RWPE2 (cell line): ENCODE data around the gene PSEN1.
"Not testable (repeated sequence)": the region's sequence is repeated elsewhere in the genome, so short reads cannot be mapped to it uniquely, and the experiment has no call there.

Experiments
- ATAC-seq: fragments of 200-7000 bp; cut with Tn5 transposase; 3 replicates; pipeline ENCODE4 v1.9.1; 2021; ENCODE audit warnings: low read depth
- DNase-seq: peaks from one replicate; pipeline ENCODE4 v3.0.0-alpha.2; 2020; ENCODE audit warnings: low spot score
- H3K27ac ChIP-seq: fragments of 450-650 bp; 2 replicates; pipeline ENCODE4 v1.5.1; 2017; ENCODE audit warnings: mild to moderate bottlenecking; ENCODE audit not compliant: poor library complexity, severe bottlenecking
- H3K27me3 ChIP-seq: fragments of 250-450 bp; sonication (Bioruptor Pico); 2 replicates; pipeline ENCODE4 v1.5.1; 2021; ENCODE audit warnings: mild to moderate bottlenecking, moderate library complexity; ENCODE audit not compliant: insufficient read depth, poor library complexity, severe bottlenecking
- H3K36me3 ChIP-seq: fragments of 250-450 bp; sonication (Bioruptor Pico); 2 replicates; pipeline ENCODE4 v1.5.1; 2020; ENCODE audit warnings: low read depth, mild to moderate bottlenecking, moderate library complexity
- H3K4me1 ChIP-seq: fragments of 250-450 bp; sonication (Bioruptor Pico); 2 replicates; pipeline ENCODE4 v1.5.1; 2021; ENCODE audit warnings: mild to moderate bottlenecking, moderate library complexity; ENCODE audit not compliant: insufficient read depth, poor library complexity, severe bottlenecking
- H3K4me3 ChIP-seq: fragments of 250-450 bp; sonication (Bioruptor Pico); 2 replicates; pipeline ENCODE4 v1.5.1; 2021; ENCODE audit warnings: mild to moderate bottlenecking, moderate library complexity; ENCODE audit not compliant: severe bottlenecking
- H3K9me3 ChIP-seq: fragments of 250-450 bp; sonication (Bioruptor Pico); 2 replicates; pipeline ENCODE4 v1.5.1; 2021; ENCODE audit warnings: mild to moderate bottlenecking, moderate library complexity; ENCODE audit not compliant: severe bottlenecking
- CTCF ChIP-seq: fragments of 450-650 bp; IDR thresholded peaks from one replicate; pipeline ENCODE4 v1.5.1; 2017; ENCODE audit warnings: mild to moderate bottlenecking, moderate library complexity; ENCODE audit not compliant: poor library complexity, severe bottlenecking

The PSEN1 gene

DNA sequence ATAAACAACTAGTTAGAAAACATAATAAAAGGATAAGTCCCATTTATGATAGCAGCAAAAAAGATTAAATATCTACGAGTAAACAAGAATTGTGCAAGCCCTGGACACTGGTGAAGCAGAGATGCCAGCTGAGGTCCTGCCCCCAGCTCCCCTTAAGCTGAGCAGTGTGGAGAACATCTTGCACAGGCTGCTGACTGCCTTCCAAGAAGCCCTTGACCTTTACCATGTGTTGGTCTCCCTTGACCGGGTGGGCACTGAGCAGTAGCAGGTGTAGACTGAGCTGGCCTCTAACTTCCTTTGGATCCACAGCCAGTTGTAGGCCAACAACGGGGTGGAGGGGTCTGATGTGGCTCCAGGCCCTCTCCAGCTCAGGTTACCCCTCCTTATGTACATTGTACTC lies 53.3 kb downstream of the PSEN1 start:
- Histone ChIP-seq H3K9me3 (no peaks in the 10 kb centered on the region), H3K4me1 (peaks cover 4% of the 10 kb centered on the region), H3K4me3 (no peak overlapping the region), H3K36me3 (peaks cover 81% of the 10 kb centered on the region), H3K27ac (no peak overlapping the region), H3K27me3 (no peaks in the 10 kb centered on the region)
- ATAC-seq (no peak), DNase-seq (no peak)
- no peak for TF ChIP-seq CTCF

- Histone ChIP-seq H3K4me1 (peaks cover 4% of the 10 kb centered on the region), H3K27me3 (no peaks in the 10 kb centered on the region), H3K4me3 (no peak overlapping the region), H3K36me3 (peaks cover 86% of the 10 kb centered on the region), H3K27ac (no peak overlapping the region), H3K9me3 (no peaks in the 10 kb centered on the region)
- ATAC-seq (no peak), DNase-seq (no peak)
- TF ChIP-seq CTCF: no peak
Observed at GRCh38 chr14:73191441-73191840, 55.1 kb downstream of the PSEN1 start.

- not testable (repeated sequence) for H3K4me3 ChIP-seq, H3K9me3 ChIP-seq, ATAC-seq, H3K27ac ChIP-seq, DNase-seq, H3K27me3 ChIP-seq, H3K4me1 ChIP-seq
- H3K36me3 ChIP-seq: peaks cover 78% of the 10 kb centered on the region
Observed at GRCh38 chr14:73194306-73194705, 58.0 kb downstream of the PSEN1 start.

GRCh38 chr14:73198253-73198652 lies 61.9 kb downstream of the PSEN1 start:
- Histone ChIP-seq H3K4me1 (no peaks in the 10 kb centered on the region), H3K27me3 (no peaks in the 10 kb centered on the region), H3K4me3 (no peak overlapping the region), H3K9me3 (no peaks in the 10 kb centered on the region), H3K36me3 (peaks cover 81% of the 10 kb centered on the region), H3K27ac (no peak overlapping the region)
- ATAC-seq: no peak
- DNase-seq: no peak
- TF ChIP-seq CTCF: no peak

DNA sequence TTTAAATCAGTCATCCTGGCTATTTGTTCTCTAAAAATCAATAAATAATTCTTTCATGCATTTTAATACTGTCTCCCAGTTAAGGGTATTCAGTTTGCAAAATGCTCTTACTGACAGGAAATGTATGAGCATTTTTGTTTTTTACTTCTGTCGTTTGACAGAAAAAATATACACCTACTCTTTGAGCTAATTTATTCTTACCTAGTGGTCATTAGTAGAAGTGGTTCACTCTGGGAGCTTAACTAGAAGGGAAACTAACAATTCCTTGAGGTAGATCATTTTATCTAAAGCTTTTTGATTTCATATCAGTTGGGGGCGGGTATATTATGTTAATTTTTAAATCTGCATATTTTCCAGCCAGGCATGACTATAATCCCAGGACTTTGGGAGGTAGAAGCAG lies 67.2 kb downstream of the PSEN1 start:
- no peak overlapping the region for H3K27ac ChIP-seq
- H3K27me3 ChIP-seq: no peaks in the 10 kb centered on the region
- no peak for TF ChIP-seq CTCF
- no peaks in the 10 kb centered on the region for H3K4me1 ChIP-seq
- DNase-seq: no peak
- H3K4me3 ChIP-seq: no peak overlapping the region
- no peak for ATAC-seq
- H3K9me3 ChIP-seq: no peaks in the 10 kb centered on the region
- H3K36me3 ChIP-seq: peaks cover 89% of the 10 kb centered on the region
